ENCODE results near the gene IPMK.

DNA sequence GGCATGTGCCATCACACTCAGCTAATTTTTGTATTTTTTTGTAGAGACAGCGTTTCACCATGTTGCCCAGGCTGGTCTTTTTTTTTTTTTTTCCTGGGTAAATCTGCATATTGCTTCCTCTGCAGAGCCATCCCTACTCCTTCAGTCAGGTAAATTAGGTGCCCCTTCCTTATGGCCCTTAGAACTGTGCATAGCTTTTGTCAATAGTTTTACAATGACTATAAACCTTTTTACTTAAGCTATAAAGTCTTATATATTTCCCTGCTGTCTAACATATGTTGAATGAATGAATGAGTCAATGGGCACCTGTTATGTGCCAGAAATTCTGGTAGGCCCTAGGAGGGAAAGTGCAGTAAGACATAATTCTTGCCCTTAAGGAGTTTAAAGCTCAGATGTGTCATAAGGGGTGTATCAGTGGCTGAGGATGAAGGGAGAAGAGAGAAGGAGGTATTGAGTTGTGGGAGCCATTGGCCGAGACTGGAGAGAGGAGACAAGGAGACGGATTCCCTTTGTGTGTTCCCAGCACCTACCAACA is 36.5 kb upstream of the IPMK start:
- TF ChIP-seq, protein P1, sequence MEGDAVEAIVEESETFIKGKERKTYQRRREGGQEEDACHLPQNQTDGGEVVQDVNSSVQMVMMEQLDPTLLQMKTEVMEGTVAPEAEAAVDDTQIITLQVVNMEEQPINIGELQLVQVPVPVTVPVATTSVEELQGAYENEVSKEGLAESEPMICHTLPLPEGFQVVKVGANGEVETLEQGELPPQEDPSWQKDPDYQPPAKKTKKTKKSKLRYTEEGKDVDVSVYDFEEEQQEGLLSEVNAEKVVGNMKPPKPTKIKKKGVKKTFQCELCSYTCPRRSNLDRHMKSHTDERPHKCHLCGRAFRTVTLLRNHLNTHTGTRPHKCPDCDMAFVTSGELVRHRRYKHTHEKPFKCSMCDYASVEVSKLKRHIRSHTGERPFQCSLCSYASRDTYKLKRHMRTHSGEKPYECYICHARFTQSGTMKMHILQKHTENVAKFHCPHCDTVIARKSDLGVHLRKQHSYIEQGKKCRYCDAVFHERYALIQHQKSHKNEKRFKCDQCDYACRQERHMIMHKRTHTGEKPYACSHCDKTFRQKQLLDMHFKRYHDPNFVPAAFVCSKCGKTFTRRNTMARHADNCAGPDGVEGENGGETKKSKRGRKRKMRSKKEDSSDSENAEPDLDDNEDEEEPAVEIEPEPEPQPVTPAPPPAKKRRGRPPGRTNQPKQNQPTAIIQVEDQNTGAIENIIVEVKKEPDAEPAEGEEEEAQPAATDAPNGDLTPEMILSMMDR (IDR thresholded peaks at IDR 0.05; ENCODE audit: insufficient read depth, low read depth, low read length) = no peak
- no peak for TF ChIP-seq EZH2 (IDR thresholded peaks at IDR 0.05; ENCODE audit: insufficient read depth, low read length)
